Keratinocyte (primary cell): Measurements from ENCODE around the gene SH2B3.

ENCODE experiments used
- EZH2 ChIP-seq: IDR thresholded peaks from one replicate; pipeline ENCODE4 v1.6.1; 2012; ENCODE audit warnings: inconsistent platforms, mild to moderate bottlenecking, low read length, moderate library complexity
- TF ChIP-seq, protein P1 (sequence below), 3 experiments: IDR thresholded peaks in 1 of 3; conservative IDR thresholded peaks in 1 of 3; optimal IDR thresholded peaks in 1 of 3; 2 replicates in 2 of 3; 3 replicates in 1 of 3; pipeline versions ENCODE3 to v1.5.1; 2011; ENCODE audit warnings: low read length in 3 of 3, mild to moderate bottlenecking in 3 of 3, moderate library complexity in 2 of 3, control low read depth in 1 of 3, inconsistent platforms in 1 of 3; ENCODE audit not compliant: insufficient read depth in 2 of 3; ENCODE audit errors: extremely low read depth in 1 of 3

DNA sequence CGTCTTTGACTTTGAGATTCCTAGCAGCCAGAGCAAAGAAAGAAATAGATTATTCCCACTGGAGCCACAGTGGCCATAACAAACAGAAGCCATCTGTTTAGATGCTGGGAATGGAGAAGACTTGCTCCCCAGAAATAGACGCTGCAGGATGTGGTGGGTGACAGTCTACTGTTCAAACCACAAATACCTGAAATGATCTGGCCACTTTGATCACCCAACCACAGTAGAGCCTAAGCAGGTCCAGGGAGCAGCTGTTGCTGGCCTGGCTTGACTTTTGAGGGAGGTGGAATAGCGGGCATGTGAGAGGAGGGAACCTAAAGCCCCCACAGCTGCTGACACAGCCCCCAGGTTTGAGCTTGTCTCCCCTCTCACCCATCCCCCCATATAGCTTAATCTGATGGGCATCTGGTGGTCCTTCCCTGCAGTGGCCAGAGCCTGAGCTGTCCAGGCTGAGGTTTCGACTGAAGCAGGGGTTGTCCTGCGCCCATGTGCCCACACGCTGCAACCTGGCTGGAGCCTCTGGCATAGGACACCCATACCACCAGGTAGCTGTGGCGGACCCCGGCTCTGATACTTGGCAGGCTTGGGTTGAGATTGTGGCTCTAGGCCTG lies 38.7 kb downstream of the SH2B3 start:
- TF ChIP-seq EZH2: no peak
- TF ChIP-seq, protein P1, sequence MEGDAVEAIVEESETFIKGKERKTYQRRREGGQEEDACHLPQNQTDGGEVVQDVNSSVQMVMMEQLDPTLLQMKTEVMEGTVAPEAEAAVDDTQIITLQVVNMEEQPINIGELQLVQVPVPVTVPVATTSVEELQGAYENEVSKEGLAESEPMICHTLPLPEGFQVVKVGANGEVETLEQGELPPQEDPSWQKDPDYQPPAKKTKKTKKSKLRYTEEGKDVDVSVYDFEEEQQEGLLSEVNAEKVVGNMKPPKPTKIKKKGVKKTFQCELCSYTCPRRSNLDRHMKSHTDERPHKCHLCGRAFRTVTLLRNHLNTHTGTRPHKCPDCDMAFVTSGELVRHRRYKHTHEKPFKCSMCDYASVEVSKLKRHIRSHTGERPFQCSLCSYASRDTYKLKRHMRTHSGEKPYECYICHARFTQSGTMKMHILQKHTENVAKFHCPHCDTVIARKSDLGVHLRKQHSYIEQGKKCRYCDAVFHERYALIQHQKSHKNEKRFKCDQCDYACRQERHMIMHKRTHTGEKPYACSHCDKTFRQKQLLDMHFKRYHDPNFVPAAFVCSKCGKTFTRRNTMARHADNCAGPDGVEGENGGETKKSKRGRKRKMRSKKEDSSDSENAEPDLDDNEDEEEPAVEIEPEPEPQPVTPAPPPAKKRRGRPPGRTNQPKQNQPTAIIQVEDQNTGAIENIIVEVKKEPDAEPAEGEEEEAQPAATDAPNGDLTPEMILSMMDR (optimal IDR thresholded peaks at IDR 0.05 in 1 of 3, IDR thresholded peaks at IDR 0.05 in 1 of 3, conservative IDR thresholded peaks at IDR 0.05 in 1 of 3; ENCODE audit: extremely low read depth in 1 of 3, insufficient read depth in 2 of 3, low read length in 3 of 3): no peak
